NCI-H2171 (cell line): ENCODE measurements around the gene OR2T5.
"Not testable (repeated sequence)": the region's sequence is repeated elsewhere in the genome, so short reads cannot be mapped to it uniquely, and the experiment has no call there.

Experiments
- DNase-seq: peaks from one replicate; lab custom pipeline; 2025; lab: John Stamatoyannopoulos, UW

Gene OR2T5

GRCh38 chr1:248488289-248488688 lies at the start of gene OR2T5:
TSS of gene OR2T5 (plus strand) at chr1:248488589. CDS start at chr1:248488589, 0 bp downstream.
- DNase-seq: not testable (repeated sequence)

- not testable (repeated sequence) for DNase-seq
These were observed 49.7 kb upstream of the OR2T5 start for GRCh38 chr1:248438668-248439067.

GRCh38 chr1:248439283-248439682 lies 49.1 kb upstream of the OR2T5 start:
- DNase-seq: not testable (repeated sequence)

GRCh38 chr1:248442500-248443277 lies 45.7 kb upstream of the OR2T5 start:
- not testable (repeated sequence) for DNase-seq

GRCh38 chr1:248444603-248445002 lies 43.8 kb upstream of the OR2T5 start:
- DNase-seq: not testable (repeated sequence)

GRCh38 chr1:248445399-248445798 lies 43.0 kb upstream of the OR2T5 start, which contains the start of gene OR2T2:
TSS of gene OR2T2 (plus strand) at chr1:248445637. CDS start at chr1:248452798, 7,161 bp downstream.
- not testable (repeated sequence) for DNase-seq

GRCh38 chr1:248448409-248449074 lies 39.8 kb upstream of the OR2T5 start:
- DNase-seq: not testable (repeated sequence)

- DNase-seq: not testable (repeated sequence)
These were observed 38.4 kb upstream of the OR2T5 start for GRCh38 chr1:248449821-248450465.

- DNase-seq: not testable (repeated sequence)
These were observed 37.8 kb upstream of the OR2T5 start for GRCh38 chr1:248450466-248451145.

GRCh38 chr1:248453619-248454018 lies 34.8 kb upstream of the OR2T5 start:
- not testable (repeated sequence) for DNase-seq

- DNase-seq: not testable (repeated sequence)
These were observed 33.3 kb upstream of the OR2T5 start for GRCh38 chr1:248455045-248455444.

GRCh38 chr1:248456635-248457034 lies 31.8 kb upstream of the OR2T5 start:
- DNase-seq: not testable (repeated sequence)

GRCh38 chr1:248459117-248459516 lies 29.3 kb upstream of the OR2T5 start:
- DNase-seq: not testable (repeated sequence)

GRCh38 chr1:248471154-248471553 lies 17.2 kb upstream of the OR2T5 start:
- no peak for DNase-seq

GRCh38 chr1:248472111-248472510 lies 16.3 kb upstream of the OR2T5 start:
- not testable (repeated sequence) for DNase-seq

- not testable (repeated sequence) for DNase-seq
These were observed 15.3 kb upstream of the OR2T5 start, which contains the start of gene OR2T3 for GRCh38 chr1:248473051-248473450. TSS of gene OR2T3 (plus strand) at chr1:248473351. CDS start at chr1:248473351, 0 bp downstream.

- DNase-seq: not testable (repeated sequence)
These were observed 12.7 kb upstream of the OR2T5 start for GRCh38 chr1:248475660-248476059.

GRCh38 chr1:248481686-248482579 lies 6.5 kb upstream of the OR2T5 start:
- DNase-seq: not testable (repeated sequence)

GRCh38 chr1:248496661-248497060 lies 8.3 kb downstream of the OR2T5 start:
- not testable (repeated sequence) for DNase-seq

GRCh38 chr1:248500305-248501035 lies 12.1 kb downstream of the OR2T5 start:
- DNase-seq: not testable (repeated sequence)
